ENCODE measurements around the gene ETV3.
"Not testable (repeated sequence)": the region's sequence is repeated elsewhere in the genome, so short reads cannot be mapped to it uniquely, and the experiment has no call there.

Gene ETV3

DNA sequence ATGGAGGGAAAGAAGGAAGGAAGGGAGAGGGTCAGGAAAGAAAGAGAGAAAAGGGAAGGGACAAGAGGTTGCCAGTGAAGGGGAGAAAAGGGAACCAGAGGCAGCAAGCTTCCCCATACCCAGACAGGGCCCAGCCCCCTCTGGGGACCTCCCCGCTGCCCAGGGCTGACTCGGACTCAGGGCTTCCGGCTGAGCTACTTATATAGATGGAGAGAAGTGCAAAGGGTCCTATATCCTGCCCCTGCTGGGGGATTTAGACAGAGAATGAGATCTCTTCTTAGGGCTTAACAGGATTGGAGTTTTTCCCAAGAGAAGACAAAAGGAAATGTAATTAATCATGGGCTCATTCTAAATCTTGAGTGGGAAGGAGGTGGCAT, 38.6 kb downstream of the ETV3 start, which contains the start of gene ETV3L:
Gene ETV3L (minus strand): TSS at position 176 of the 377 bp plus-strand sequence. CDS start 285 bp downstream, outside the sequence.
- H3K27ac ChIP-seq = no peak within 1 kb of the TSS
- H3K9me3 ChIP-seq = no peaks in the 10 kb centered on the region
- H3K4me1 ChIP-seq (ENCODE audit: control insufficient read depth in 1 of 2, insufficient read depth in 1 of 2, low read depth in 1 of 2, low read length in 1 of 2) = no peaks in the 10 kb centered on the region
- no peak within 1 kb of the TSS for H3K4me3 ChIP-seq (ENCODE audit: low read depth in 1 of 2, low read length in 1 of 2)
- no peak for TF ChIP-seq CTCF (IDR thresholded peaks at IDR 0.05)
- no peaks in the 10 kb centered on the region for H3K36me3 ChIP-seq
- H3K27me3 ChIP-seq = no peaks in the 10 kb centered on the region

DNA sequence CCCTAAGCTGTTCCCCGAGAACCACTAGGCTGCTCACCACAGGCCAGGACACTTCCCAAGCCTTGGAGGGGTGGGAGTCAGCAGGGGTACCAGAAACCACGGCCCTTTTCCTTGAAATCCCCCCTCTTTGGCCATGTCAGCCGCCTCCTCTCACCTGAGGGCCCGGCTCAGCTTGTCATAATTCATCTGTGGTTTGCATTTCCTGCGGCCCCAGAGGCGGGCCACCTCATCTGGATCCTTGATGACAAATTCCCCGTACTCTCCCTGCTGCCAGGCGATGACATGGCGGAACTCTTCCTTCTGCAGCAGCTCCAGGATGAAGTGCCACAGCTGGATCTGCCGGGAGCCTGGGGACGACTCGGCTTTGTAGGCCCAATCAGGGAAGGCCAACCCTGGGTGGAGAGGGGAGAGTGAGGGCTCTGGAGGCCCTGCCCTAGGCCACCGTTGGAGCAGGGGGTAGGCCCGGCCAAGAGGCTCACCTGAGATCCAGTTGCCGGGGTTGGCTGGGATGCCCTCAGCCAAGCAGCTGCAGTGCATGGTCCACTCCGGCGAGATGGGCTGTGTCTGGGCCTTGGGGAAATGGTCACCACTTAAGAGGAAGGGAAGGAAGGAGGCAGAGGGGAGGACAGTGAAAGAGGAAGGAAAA, 39.1 kb downstream of the ETV3 start:
- not testable (repeated sequence) for H3K27me3 ChIP-seq; H3K27ac ChIP-seq; H3K9me3 ChIP-seq; H3K4me1 ChIP-seq (ENCODE audit: control insufficient read depth in 1 of 2, insufficient read depth in 1 of 2, low read depth in 1 of 2, low read length in 1 of 2); H3K36me3 ChIP-seq; H3K4me3 ChIP-seq (ENCODE audit: low read depth in 1 of 2, low read length in 1 of 2)

GRCh38 chr1:157098519-157098918, 39.7 kb downstream of the ETV3 start:
- TF ChIP-seq CTCF (IDR thresholded peaks at IDR 0.05) = no peak
- no peaks in the 10 kb centered on the region for H3K36me3 ChIP-seq
- no peaks in the 10 kb centered on the region for H3K27me3 ChIP-seq
- H3K4me1 ChIP-seq (ENCODE audit: control insufficient read depth in 1 of 2, insufficient read depth in 1 of 2, low read depth in 1 of 2, low read length in 1 of 2) = no peaks in the 10 kb centered on the region
- no peaks in the 10 kb centered on the region for H3K9me3 ChIP-seq
- H3K4me3 ChIP-seq (ENCODE audit: low read depth in 1 of 2, low read length in 1 of 2) = no peak overlapping the region
- H3K27ac ChIP-seq = no peak overlapping the region

DNA sequence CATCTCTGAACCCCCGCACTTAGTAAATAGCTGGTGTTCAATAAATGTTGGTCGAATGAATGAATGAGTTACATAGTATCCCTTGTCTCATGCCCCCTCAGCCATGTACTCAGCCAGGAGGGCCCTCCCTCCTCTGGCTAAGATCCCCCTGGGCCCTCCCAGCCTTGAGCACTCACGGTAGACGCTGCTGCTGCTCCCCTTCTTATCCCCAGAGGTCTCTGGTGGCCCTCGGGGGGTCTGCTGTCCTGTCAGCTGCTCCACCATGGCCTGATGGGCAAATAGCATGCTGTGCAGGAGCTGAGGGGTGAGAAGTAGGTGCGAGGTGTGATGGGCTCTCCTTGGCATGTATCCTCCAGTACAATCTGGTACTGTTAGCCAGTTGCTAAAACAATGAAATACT, 40.5 kb downstream of the ETV3 start:
- no peaks in the 10 kb centered on the region for H3K4me1 ChIP-seq (ENCODE audit: control insufficient read depth in 1 of 2, insufficient read depth in 1 of 2, low read depth in 1 of 2, low read length in 1 of 2)
- no peak overlapping the region for H3K27ac ChIP-seq
- H3K36me3 ChIP-seq = no peaks in the 10 kb centered on the region
- no peaks in the 10 kb centered on the region for H3K27me3 ChIP-seq
- H3K4me3 ChIP-seq (ENCODE audit: low read depth in 1 of 2, low read length in 1 of 2) = no peak overlapping the region
- no peak for TF ChIP-seq CTCF (IDR thresholded peaks at IDR 0.05)
- H3K9me3 ChIP-seq = no peaks in the 10 kb centered on the region

DNA sequence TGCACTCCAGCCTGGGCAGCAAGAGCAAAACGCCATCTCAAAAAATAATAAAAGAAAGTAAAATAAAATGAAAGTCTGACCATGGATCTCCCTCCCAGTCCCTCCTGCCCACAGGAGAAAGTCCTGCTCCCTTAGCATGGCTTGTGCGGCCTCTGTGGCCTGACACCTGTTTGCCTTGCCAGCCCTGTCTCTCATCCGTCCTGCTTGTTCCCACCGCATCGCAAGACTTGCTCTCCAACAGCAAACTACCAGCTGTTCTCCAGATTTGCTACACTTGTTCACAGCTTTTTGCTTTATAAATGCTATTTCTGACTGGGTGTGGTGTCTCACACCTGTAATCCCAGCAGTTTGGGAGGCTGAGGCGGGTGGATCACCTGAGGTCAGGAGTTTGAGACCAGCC, 41.3 kb downstream of the ETV3 start:
- Histone ChIP-seq H3K4me3 (ENCODE audit: low read depth in 1 of 2, low read length in 1 of 2) (no peak overlapping the region), H3K27ac (no peak overlapping the region), H3K4me1 (ENCODE audit: control insufficient read depth in 1 of 2, insufficient read depth in 1 of 2, low read depth in 1 of 2, low read length in 1 of 2) (no peaks in the 10 kb centered on the region), H3K36me3 (no peaks in the 10 kb centered on the region), H3K27me3 (no peaks in the 10 kb centered on the region), H3K9me3 (no peaks in the 10 kb centered on the region)
- TF ChIP-seq CTCF (IDR thresholded peaks at IDR 0.05) = no peak

GRCh38 chr1:157095551-157095950, 42.6 kb downstream of the ETV3 start:
- Histone ChIP-seq H3K27ac (no peak overlapping the region), H3K36me3 (no peaks in the 10 kb centered on the region), H3K27me3 (no peaks in the 10 kb centered on the region), H3K4me1 (ENCODE audit: control insufficient read depth in 1 of 2, insufficient read depth in 1 of 2, low read depth in 1 of 2, low read length in 1 of 2) (no peaks in the 10 kb centered on the region), H3K9me3 (no peaks in the 10 kb centered on the region), H3K4me3 (ENCODE audit: low read depth in 1 of 2, low read length in 1 of 2) (no peak overlapping the region)
- no peak for TF ChIP-seq CTCF (IDR thresholded peaks at IDR 0.05)

All from neutrophil (primary cell).